ENCODE data around the gene NXNL2. TPM values are rescaled to one million over a fixed set of nuclear protein-coding genes. Genes with fewer than 3 reads are reported as not detected.

Gene NXNL2
- total RNA-seq, 1 experiment from 2014 or later = 2.2 TPM

DNA sequence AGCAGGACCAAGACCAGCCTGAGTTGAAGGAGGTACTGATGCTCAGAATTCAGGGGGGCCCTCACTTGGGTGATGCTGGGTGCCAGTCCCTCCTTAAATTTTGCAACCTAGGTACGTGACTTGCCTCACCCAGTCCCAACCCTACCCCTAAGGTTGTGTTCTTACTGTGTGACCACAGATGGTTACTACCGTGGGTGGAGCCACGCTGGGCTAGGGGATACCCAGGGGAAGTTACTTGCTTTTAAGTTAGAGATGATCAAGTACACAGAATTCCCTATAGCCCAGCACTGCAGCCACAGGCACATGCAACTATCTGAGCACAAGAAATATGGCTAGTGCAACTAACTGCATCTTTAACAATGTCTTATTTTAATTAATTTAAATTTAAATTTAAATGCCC, 32.9 kb downstream of the NXNL2 start:
- POLR2A ChIA-PET = no interaction called here
- Mint-ChIP-seq H3K9me3 (no peaks in the 10 kb centered on the region), H3K27me3 (ENCODE audit: low read depth) (no peaks in the 10 kb centered on the region), H3K27ac (no peak overlapping the region), H3K4me1 (no peaks in the 10 kb centered on the region), H3K4me3 (no peak overlapping the region), H3K36me3 (no peaks in the 10 kb centered on the region)
- ATAC-seq = no peak
- CTCF ChIA-PET = no interaction called here
- TF ChIP-seq ZNF416 (CRISPR knock-in tag; IDR thresholded peaks at IDR 0.05) = no peak
- no peak for DNase-seq (ENCODE audit: low spot score)

DNA sequence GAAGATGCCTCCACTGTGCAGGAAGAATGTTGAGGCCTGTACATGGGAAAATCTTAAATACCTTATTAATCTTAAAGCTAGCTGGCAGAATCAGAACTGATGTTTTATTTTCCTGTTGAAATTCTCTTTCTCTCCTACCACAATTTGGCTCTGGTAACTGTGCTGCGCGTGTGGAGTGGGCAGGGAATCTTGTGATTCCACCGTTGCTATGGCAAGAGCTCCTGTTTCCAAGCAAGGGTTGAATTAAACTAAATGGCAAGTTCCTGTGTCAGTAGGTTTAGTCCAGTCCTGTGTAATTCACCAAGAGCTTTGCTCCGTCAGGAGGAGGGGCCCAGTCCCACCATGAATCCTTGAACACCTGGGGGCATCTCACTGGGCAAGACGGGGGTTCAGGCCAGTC, 36.4 kb downstream of the NXNL2 start:
- POLR2A ChIA-PET = no interaction called here
- no peaks in the 10 kb centered on the region for H3K36me3 Mint-ChIP-seq
- ATAC-seq = no peak
- TF ChIP-seq SMAD3 (CRISPR knock-in tag; IDR thresholded peaks at IDR 0.05; ENCODE audit: borderline replicate concordance) (no peak), KAT7 (CRISPR knock-in tag; IDR thresholded peaks at IDR 0.05; ENCODE audit: borderline replicate concordance) (no peak), CBFB (CRISPR knock-in tag; IDR thresholded peaks at IDR 0.05; ENCODE audit: low read depth) (no peak), MYBL2 (CRISPR knock-in tag; IDR thresholded peaks at IDR 0.05) (no peak), EMX1 (CRISPR knock-in tag; IDR thresholded peaks at IDR 0.05) (no peak), CREM (CRISPR knock-in tag; IDR thresholded peaks at IDR 0.05) (no peak), ZBTB21 (CRISPR knock-in tag; IDR thresholded peaks at IDR 0.05; ENCODE audit: borderline replicate concordance) (no peak), ZNF416 (CRISPR knock-in tag; IDR thresholded peaks at IDR 0.05) (no peak)
- TF ChIP-seq, protein P1, sequence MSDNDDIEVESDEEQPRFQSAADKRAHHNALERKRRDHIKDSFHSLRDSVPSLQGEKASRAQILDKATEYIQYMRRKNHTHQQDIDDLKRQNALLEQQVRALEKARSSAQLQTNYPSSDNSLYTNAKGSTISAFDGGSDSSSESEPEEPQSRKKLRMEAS (CRISPR knock-in tag; IDR thresholded peaks at IDR 0.05) = no peak
- TF ChIP-seq, protein P2, sequence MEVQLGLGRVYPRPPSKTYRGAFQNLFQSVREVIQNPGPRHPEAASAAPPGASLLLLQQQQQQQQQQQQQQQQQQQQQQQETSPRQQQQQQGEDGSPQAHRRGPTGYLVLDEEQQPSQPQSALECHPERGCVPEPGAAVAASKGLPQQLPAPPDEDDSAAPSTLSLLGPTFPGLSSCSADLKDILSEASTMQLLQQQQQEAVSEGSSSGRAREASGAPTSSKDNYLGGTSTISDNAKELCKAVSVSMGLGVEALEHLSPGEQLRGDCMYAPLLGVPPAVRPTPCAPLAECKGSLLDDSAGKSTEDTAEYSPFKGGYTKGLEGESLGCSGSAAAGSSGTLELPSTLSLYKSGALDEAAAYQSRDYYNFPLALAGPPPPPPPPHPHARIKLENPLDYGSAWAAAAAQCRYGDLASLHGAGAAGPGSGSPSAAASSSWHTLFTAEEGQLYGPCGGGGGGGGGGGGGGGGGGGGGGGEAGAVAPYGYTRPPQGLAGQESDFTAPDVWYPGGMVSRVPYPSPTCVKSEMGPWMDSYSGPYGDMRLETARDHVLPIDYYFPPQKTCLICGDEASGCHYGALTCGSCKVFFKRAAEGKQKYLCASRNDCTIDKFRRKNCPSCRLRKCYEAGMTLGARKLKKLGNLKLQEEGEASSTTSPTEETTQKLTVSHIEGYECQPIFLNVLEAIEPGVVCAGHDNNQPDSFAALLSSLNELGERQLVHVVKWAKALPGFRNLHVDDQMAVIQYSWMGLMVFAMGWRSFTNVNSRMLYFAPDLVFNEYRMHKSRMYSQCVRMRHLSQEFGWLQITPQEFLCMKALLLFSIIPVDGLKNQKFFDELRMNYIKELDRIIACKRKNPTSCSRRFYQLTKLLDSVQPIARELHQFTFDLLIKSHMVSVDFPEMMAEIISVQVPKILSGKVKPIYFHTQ (CRISPR knock-in tag; IDR thresholded peaks at IDR 0.05) = no peak
- H3K4me1 Mint-ChIP-seq = peaks cover 3% of the 10 kb centered on the region; the same call in 1 of the 2 replicates
- no peak overlapping the region for H3K27ac Mint-ChIP-seq
- no peaks in the 10 kb centered on the region for H3K9me3 Mint-ChIP-seq
- DNase-seq (ENCODE audit: low spot score) = no peak
- H3K4me3 Mint-ChIP-seq = no peak overlapping the region
- CTCF ChIA-PET = interaction anchor here (1.9 kb wide), 1 partner anchor 19 kb away, joined by 6 read pairs; no protein-coding TSS in a partner anchor
- H3K27me3 Mint-ChIP-seq (ENCODE audit: low read depth) = no peaks in the 10 kb centered on the region

DNA sequence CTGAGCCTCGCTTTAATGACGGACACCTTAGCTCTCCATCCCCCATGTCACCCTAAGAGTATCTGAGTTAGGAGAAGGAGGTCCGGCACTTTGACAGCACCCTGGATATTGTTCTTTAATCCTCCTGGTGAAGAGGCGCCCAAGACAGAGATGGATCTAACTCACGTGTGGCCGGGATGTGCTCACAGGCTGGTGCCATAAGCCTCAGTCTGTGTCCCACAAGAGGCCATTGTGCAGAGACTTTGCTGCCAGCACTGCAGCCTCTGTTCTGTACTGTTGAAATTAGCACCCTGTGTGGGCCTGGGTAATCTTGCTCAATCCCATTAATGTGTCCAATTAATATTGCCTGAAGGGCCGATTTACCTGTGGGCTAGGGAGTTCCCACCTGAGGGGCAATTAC, 37.7 kb downstream of the NXNL2 start:
- no peaks in the 10 kb centered on the region for H3K9me3 Mint-ChIP-seq

More for the DNA sequence above, 37.7 kb downstream of the NXNL2 start:
- POLR2A ChIA-PET = interaction anchor here (0.7 kb wide), 1 partner anchor 398 kb away, joined by 3 read pairs; no protein-coding TSS in a partner anchor
- H3K4me3 Mint-ChIP-seq = no peak overlapping the region
- CTCF ChIA-PET = interaction anchor here (1.9 kb wide), 1 partner anchor 18 kb away, joined by 6 read pairs; no protein-coding TSS in a partner anchor
- 0 out of 2 replicates have a peak, but pooled peaks cover 3% of the 10 kb centered on the region for H3K27me3 Mint-ChIP-seq (ENCODE audit: low read depth)
- peaks cover 3% of the 10 kb centered on the region; the same call in 1 of the 2 replicates for H3K4me1 Mint-ChIP-seq
- H3K36me3 Mint-ChIP-seq = no peaks in the 10 kb centered on the region
- ATAC-seq (no peak), DNase-seq (ENCODE audit: low spot score) (no peak)
- no peak overlapping the region for H3K27ac Mint-ChIP-seq
- TF ChIP-seq TEAD1 (CRISPR knock-in tag; IDR thresholded peaks at IDR 0.05) (no peak), EMX1 (CRISPR knock-in tag; IDR thresholded peaks at IDR 0.05) (no peak), CREB1 (CRISPR knock-in tag; IDR thresholded peaks at IDR 0.05) (no peak), ZBTB21 (CRISPR knock-in tag; IDR thresholded peaks at IDR 0.05; ENCODE audit: borderline replicate concordance) (no peak)
- TF ChIP-seq, protein P3, sequence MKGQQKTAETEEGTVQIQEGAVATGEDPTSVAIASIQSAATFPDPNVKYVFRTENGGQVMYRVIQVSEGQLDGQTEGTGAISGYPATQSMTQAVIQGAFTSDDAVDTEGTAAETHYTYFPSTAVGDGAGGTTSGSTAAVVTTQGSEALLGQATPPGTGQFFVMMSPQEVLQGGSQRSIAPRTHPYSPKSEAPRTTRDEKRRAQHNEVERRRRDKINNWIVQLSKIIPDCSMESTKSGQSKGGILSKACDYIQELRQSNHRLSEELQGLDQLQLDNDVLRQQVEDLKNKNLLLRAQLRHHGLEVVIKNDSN (CRISPR knock-in tag; IDR thresholded peaks at IDR 0.05) = no peak
- TF ChIP-seq, protein P4, sequence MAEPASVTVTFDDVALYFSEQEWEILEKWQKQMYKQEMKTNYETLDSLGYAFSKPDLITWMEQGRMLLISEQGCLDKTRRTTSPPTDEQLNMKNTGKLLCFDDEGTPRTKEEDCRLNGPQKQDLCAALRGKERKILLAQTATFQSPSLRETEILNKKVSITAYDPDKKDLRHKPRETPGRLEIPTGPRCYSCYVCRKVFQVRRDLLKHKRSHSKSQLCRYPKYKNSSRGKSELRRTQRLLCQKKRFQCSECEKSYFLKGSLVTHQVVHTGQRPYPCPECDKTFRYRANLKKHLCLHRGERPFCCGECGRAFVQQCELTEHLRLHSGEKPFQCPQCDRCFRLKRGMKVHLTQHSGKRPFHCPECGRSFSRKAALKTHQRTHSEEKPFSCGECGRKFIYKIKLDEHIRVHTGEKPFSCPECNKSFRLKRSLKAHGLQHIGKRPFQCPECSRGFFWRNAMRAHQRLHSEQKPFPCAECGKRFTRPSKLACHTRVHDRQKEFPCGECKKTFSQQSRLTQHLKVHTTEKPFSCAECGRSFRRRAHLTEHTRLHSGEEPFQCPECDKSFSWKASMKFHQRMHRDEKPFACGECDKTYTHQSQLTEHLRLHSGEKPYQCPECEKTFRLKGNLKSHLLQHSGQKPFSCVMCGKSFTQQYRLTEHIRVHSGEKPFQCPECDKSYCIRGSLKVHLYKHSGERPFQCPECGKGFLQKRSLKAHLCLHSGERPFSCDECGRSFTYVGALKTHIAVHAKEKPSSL (CRISPR knock-in tag; conservative IDR thresholded peaks at IDR 0.05) = no peak

Measured in WTC11 (cell line).